Measurements from ENCODE around the gene POP5.
A peak's percentile ranks its signal among the peaks of the same experiment; 100 is the strongest.
"Not testable (repeated sequence)": the region's sequence is repeated elsewhere in the genome, so short reads cannot be mapped to it uniquely, and the experiment has no call there.

The POP5 gene

DNA sequence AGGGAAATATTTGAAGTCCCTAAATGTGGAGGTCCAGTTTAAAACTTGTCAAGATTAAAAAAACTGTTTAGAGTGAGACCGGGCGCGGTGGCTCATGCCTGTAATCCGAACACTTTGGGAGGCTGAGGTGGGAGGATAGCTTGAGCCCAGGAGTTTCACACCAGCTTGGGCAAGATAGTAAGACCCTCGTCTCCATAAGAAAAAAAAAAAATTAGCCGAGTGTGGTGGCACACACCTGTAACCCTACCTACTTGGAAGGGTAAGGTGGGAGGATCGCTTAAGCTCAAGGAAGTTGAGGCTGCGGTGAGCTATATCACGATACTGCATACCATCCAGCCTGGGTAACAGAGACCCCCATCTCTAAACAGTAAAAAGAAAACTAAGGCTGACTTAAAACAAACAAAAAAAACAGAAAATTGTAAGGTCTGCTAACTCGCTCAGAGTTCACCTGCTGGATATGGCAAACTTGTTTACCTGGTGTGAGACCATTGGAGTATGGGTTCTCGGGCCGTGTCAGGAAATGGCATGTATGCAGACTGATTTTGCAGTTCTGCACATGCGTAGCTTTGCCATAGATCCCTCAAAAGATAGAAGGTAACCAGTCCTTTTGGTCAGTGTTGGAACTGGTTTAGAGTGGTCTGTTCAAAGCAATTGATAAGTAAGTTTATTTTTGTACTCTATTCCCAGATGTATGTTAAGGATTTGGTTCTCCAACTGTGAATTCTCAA, 45.0 kb downstream of the POP5 start:
- no peak for DNase-seq

- DNase-seq = peak; percentile 21
Observed at GRCh38 chr12:120534703-120535655, 46.2 kb downstream of the POP5 start.

DNA sequence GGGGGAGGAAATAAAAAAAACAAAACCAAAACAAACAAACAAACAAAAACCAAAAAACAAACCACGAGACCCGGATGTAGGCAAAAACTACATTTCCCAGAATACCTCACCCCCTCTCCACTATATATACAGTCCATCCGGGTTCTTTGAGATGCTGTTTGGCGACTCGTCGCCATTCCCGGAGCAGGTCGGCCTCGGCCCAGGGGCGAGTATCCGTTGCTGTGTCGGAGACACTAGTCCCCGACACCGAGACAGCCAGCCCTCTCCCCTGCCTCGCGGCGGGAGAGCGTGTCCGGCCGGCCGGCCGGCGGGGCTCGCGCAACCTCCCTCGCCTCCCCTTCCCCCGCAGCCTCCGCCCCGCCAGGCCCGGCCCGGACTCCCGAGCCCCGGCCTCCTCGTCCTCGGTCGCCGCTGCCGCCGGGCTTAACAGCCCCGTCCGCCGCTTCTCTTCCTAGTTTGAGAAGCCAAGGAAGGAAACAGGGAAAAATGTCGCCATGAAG, 46.9 kb downstream of the POP5 start, which contains the start of gene RNF10:
RNF10 (plus strand) TSS at position 154 of the 500 bp plus-strand sequence. CDS start 456 bp downstream, outside the sequence.
- peak; percentile 91 for DNase-seq

- DNase-seq = no peak
Observed at GRCh38 chr12:120532701-120533238, 48.4 kb downstream of the POP5 start.

- DNase-seq = not testable (repeated sequence)
Observed at GRCh38 chr12:120530418-120530761, 50.8 kb downstream of the POP5 start.

DNA sequence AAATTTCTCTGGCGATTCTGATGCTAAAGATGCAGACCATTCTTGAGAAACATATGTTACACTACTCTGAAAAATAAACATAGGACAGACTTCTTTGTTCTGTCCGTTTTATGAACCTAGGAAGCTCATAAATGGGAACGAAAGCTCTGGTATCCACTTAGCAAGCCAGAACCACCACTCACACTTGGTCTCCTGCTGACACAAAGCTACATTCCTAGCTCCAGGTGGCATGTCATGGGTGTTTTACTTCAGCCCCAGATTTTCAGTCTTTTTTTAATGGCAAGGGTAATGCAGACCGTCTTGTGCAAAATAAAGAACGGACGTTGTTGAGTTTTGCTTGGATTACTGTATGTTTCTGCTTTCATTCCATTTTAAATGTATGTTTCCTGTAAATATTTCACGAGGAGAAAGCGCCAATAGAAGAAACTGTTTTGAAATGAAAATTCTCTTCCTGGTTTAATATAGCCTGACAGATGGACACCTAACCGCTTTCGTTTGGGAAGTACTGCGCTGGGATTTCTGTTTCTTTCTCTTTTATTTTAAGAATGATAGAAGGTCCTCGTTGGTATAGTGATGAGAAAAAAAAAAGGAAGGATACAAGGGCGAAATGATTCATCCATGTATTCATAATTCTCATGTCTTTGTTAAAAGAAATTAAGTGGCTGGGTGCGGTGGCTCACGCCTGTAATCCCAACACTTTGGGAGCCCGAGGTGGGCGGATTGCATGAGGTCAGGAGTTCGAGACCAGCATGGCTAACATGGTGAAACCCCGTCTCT, 51.4 kb downstream of the POP5 start:
- peak; percentile 16 for DNase-seq

DNA sequence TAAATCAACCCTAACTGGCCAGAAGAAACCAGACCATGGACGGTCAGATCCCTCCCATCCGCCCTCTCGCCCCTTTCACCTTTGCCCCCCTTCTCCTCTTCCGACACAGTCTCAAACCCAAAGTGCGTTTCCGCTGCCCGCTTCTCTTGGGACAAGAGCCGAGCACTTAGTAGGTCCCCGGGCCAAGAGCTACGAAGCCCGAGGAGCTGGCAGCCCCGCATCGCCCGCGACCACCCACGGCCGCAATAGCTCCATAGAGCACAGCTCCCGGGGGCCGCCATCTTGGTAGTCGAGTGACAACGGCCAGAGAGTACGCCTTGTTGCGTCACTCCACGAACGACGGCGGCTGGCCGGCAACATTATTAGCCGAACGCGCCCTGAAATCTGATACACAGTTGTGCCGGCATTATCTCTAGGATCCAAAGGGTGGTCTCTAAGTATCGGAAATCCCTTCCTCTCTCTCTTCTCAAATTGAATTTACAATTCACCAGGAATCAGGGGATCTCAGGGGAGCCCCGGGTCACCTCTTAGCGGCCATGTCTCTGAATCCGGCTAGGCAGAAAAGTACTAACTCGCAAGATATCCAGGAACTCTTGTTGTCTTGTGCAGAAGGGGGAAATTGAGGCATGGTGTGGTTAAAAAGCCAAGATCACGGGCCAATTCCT, 52.2 kb downstream of the POP5 start, which contains the start of gene COQ5:
COQ5 (minus strand) TSS at position 298 of the 665 bp plus-strand sequence; CDS start at position 281, 17 bp downstream.
- peak; percentile 64 for DNase-seq
